Smooth muscle cell (in vitro differentiated cells): ENCODE measurements around the gene NDST1. TPM values are rescaled to one million over a fixed set of nuclear protein-coding genes. Genes with fewer than 3 reads are reported as not detected.

ENCODE experiments used
- DNase-seq: peaks from one replicate; lab custom pipeline; 2025; ENCODE audit not compliant: unreplicated experiment; lab: John Stamatoyannopoulos, UW
- H2AFZ ChIP-seq: fragments of 200-600 bp; sonication (generic); 2 replicates; pipeline ENCODE4 v1.6.0; 2016; ENCODE audit warnings: antibody characterized with exemption, low read depth, mild to moderate bottlenecking
- H3F3A ChIP-seq: fragments of 200-600 bp; sonication (generic); 2 replicates; pipeline ENCODE4 v1.6.0; 2017; ENCODE audit warnings: antibody characterized with exemption, low read depth
- H3K27ac ChIP-seq: fragments of 200-600 bp; sonication (generic); 2 replicates; pipeline ENCODE4 v1.5.1; 2016; ENCODE audit warnings: low read depth, mild to moderate bottlenecking
- H3K27me3 ChIP-seq: fragments of 200-600 bp; sonication (generic); 2 replicates; pipeline ENCODE4 v1.6.1; 2016; ENCODE audit warnings: low read depth, mild to moderate bottlenecking
- H3K36me3 ChIP-seq: fragments of 200-600 bp; sonication (generic); 2 replicates; pipeline ENCODE4 v1.5.1; 2016; ENCODE audit warnings: low read depth
- H3K4me1 ChIP-seq: fragments of 200-600 bp; sonication (generic); 2 replicates; pipeline ENCODE4 v1.5.1; 2016; ENCODE audit warnings: low read depth
- H3K4me2 ChIP-seq: fragments of 200-600 bp; sonication (generic); 2 replicates; pipeline ENCODE4 v1.6.0; 2016; ENCODE audit warnings: mild to moderate bottlenecking
- H3K4me3 ChIP-seq: fragments of 200-600 bp; sonication (generic); 2 replicates; pipeline ENCODE4 v1.5.1; 2016; ENCODE audit warnings: mild to moderate bottlenecking
- H3K79me2 ChIP-seq: fragments of 200-600 bp; sonication (generic); 2 replicates; pipeline ENCODE4 v1.6.0; 2016; ENCODE audit warnings: low read depth, mild to moderate bottlenecking
- H3K9ac ChIP-seq: fragments of 200-600 bp; sonication (generic); 2 replicates; pipeline ENCODE4 v1.6.0; 2016; ENCODE audit warnings: low read depth
- H3K9me3 ChIP-seq: fragments of 200-600 bp; sonication (generic); replicated peaks from 2 replicates; pipeline ENCODE4 v1.5.1; 2016; ENCODE audit warnings: low read depth
- H4K20me1 ChIP-seq: fragments of 200-600 bp; sonication (generic); 2 replicates; pipeline ENCODE4 v1.6.0; 2016; ENCODE audit warnings: low read depth
- WGBS: methylation state at CpG from one replicate; pipeline ENCODE4 v1.1.7; 2016; ENCODE audit warnings: low lambda C conversion rate; 5-methylcytosine and 5-hydroxymethylcytosine counted together
- polyA plus RNA-seq: library from polyadenylated mRNA; unstranded; fragments of >200 nt; fragmentation: Nextera tagmentation; extraction: Ambion mirVana; gene quantifications from 2 replicates; pipeline ENCODE4 v1.2.1, GENCODE V29; 2016
- total RNA-seq: library from RNA; depleted of rRNA; stranded (reverse); fragments of >200 nt; gene quantifications from 2 replicates; pipeline ENCODE4 v1.2.3, GENCODE V29; 2014
- TF ChIP-seq, protein P1 (sequence below): fragments of 200-600 bp; sonication (generic); IDR thresholded peaks from 2 replicates; pipeline ENCODE4 v1.5.1; 2017; ENCODE audit warnings: borderline replicate concordance, mild to moderate bottlenecking, antibody characterized with exemption; ENCODE audit not compliant: insufficient read depth, poor library complexity, severe bottlenecking

The NDST1 gene
- total and polyA plus RNA-seq, 2 experiments from 2014 or later, result 32.4 to 53.0 TPM

DNA sequence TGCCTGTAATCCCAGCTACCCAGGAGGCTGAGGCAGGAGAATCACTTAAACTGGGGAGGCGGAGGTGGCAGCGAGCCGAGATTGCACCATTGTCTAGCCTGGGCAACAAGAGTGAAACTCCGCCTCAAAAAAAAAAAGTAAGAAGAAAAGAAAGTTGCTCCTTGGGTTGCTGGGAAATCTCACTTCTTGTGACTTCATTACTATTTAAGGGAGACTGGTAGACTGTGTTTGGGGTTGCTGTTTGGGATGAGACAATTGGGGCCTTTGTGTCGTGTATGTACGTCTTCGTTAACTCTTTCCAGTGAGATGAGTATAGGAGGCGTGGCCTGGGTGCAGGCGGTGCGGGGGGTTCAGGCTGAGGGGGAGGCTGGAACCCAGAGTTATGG is 11.6 kb downstream of the NDST1 start:
- no peak for DNase-seq
- WGBS, result 89% methylated on average over 10 of the region's 10 CpGs

DNA sequence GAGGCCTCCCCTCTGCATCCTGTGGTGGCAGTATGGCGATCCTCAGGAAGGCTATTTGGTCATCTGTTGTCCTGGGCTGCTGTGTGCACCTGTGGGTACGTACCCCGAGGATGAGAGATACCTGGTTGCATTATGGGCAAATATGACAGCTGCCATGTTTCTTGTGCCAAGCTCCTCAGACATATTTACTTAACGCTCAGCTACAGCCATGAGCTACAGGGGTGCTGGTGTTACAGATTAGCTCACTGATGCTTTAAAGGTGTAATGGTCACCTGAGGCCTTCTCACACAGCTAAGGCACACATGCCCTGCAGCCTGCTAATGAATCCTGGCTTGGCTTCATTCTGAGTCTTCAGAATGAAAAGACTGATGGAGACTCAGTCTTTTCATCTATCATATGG is 12.0 kb downstream of the NDST1 start:
- Histone ChIP-seq H3K79me2 (peaks cover 97% of the 10 kb centered on the region), H3K9me3 (no peaks in the 10 kb centered on the region), H2AFZ (no peak overlapping the region), H3K27ac (no peak overlapping the region), H3K9ac (no peak overlapping the region), H4K20me1 (peaks cover 100% of the 10 kb centered on the region), H3F3A (peaks cover 4% of the 10 kb centered on the region), H3K27me3 (no peaks in the 10 kb centered on the region), H3K36me3 (no peaks in the 10 kb centered on the region), H3K4me2 (no peak overlapping the region), H3K4me3 (no peak overlapping the region), H3K4me1 (peaks cover 7% of the 10 kb centered on the region)
- TF ChIP-seq, protein P1, sequence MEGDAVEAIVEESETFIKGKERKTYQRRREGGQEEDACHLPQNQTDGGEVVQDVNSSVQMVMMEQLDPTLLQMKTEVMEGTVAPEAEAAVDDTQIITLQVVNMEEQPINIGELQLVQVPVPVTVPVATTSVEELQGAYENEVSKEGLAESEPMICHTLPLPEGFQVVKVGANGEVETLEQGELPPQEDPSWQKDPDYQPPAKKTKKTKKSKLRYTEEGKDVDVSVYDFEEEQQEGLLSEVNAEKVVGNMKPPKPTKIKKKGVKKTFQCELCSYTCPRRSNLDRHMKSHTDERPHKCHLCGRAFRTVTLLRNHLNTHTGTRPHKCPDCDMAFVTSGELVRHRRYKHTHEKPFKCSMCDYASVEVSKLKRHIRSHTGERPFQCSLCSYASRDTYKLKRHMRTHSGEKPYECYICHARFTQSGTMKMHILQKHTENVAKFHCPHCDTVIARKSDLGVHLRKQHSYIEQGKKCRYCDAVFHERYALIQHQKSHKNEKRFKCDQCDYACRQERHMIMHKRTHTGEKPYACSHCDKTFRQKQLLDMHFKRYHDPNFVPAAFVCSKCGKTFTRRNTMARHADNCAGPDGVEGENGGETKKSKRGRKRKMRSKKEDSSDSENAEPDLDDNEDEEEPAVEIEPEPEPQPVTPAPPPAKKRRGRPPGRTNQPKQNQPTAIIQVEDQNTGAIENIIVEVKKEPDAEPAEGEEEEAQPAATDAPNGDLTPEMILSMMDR, result no peak
- 100% methylated on average over 4 of the region's 4 CpGs for WGBS
- no peak for DNase-seq

More for the DNA sequence above, 11.6 kb downstream of the NDST1 start:
- Histone ChIP-seq H3K9me3 (no peaks in the 10 kb centered on the region), H3K79me2 (peaks cover 97% of the 10 kb centered on the region), H3K27ac (no peak overlapping the region), H4K20me1 (peaks cover 100% of the 10 kb centered on the region), H3K36me3 (no peaks in the 10 kb centered on the region), H3K9ac (no peak overlapping the region), H2AFZ (no peak overlapping the region), H3K4me1 (peaks cover 9% of the 10 kb centered on the region), H3K27me3 (no peaks in the 10 kb centered on the region), H3K4me3 (no peak overlapping the region), H3F3A (peaks cover 7% of the 10 kb centered on the region), H3K4me2 (no peak overlapping the region)
- TF ChIP-seq, protein P1, result no peak

DNA sequence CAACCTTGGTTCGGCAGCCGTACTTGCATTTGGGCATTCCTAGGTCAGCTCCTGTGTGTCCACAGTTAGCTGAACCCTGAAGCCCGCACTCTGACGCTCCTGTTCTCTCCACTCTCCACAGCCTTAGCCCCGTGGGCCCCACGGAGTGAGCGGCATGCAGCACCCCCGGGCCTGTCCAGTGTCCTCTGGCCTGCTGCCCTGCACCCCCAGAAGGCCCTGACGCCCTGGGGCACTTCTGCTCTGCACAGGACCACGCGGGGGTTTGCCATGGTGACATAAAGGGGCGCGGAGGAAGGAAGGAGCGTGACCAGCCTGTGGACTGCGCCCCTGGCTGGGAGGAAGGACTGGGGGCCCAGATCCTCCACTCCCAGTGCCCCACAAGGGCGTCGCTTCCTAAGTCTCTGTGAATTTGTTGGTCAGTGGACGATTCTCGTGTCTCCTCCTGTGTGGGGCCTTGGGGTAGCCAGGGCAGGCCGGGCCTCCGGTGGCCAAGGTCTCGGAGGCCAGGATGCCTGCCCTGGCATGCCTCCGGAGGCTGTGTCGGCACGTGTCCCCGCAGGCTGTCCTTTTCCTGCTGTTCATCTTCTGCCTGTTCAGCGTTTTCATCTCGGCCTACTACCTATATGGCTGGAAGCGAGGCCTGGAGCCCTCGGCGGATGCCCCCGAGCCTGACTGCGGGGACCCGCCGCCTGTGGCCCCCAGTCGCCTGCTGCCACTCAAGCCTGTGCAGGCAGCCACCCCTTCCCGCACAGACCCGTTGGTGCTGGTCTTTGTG is 13.0 kb downstream of the NDST1 start:
- Histone ChIP-seq H3K4me3 (no peak overlapping the region), H4K20me1 (peaks cover 100% of the 10 kb centered on the region), H3K9ac (no peak overlapping the region), H3K36me3 (no peaks in the 10 kb centered on the region), H3K9me3 (no peaks in the 10 kb centered on the region), H3K79me2 (peaks cover 96% of the 10 kb centered on the region), H2AFZ (no peak overlapping the region), H3K4me2 (no peak overlapping the region), H3K27me3 (no peaks in the 10 kb centered on the region), H3K4me1 (peaks cover 4% of the 10 kb centered on the region), H3K27ac (no peak overlapping the region), H3F3A (peaks cover 4% of the 10 kb centered on the region)
- 89% methylated on average over 38 of the region's 38 CpGs for WGBS
- no peak for DNase-seq
- TF ChIP-seq, protein P1, result no peak

GRCh38 chr5:150521522-150521817 is 13.5 kb downstream of the NDST1 start:
- H3K27me3 ChIP-seq, result no peaks in the 10 kb centered on the region
- H3K27ac ChIP-seq, result no peak overlapping the region
- no peak for DNase-seq
- no peaks in the 10 kb centered on the region for H3K9me3 ChIP-seq
- H3K4me1 ChIP-seq, result no peaks in the 10 kb centered on the region
- TF ChIP-seq, protein P1, result no peak
- H3K36me3 ChIP-seq, result no peaks in the 10 kb centered on the region
- H2AFZ ChIP-seq, result no peak overlapping the region
- no peak overlapping the region for H3K4me2 ChIP-seq
- H4K20me1 ChIP-seq, result peaks cover 100% of the 10 kb centered on the region
- WGBS, result 96% methylated on average over 14 of the region's 14 CpGs
- H3K79me2 ChIP-seq, result peaks cover 96% of the 10 kb centered on the region
- H3K9ac ChIP-seq, result no peak overlapping the region
- no peak overlapping the region for H3K4me3 ChIP-seq
- no peaks in the 10 kb centered on the region for H3F3A ChIP-seq
